Right atrium auricular region (tissue), 2 donors: Measurements from ENCODE around the gene SF3A2. TPM values are rescaled to one million over a fixed set of nuclear protein-coding genes. Genes with fewer than 3 reads are reported as not detected.

ENCODE experiments used
- DNase-seq: peaks from one replicate; pipeline ENCODE4 v3.0.0-alpha.2; 2019; ENCODE audit warnings: low spot score
- H3K27ac ChIP-seq, 2 donors: fragments of 200-600 bp; sonication (generic); 1 replicate in 1 of 2; 2 replicates in 1 of 2; pipeline ENCODE4 v1.5.1; 2016 to 2019
- H3K27me3 ChIP-seq, 2 donors: fragments of 200-600 bp; sonication (generic); one replicate each; pipeline versions ENCODE4 v1.5.1 to v1.6.0; 2017 to 2019
- H3K36me3 ChIP-seq: fragments of 200-600 bp; sonication (generic); one replicate; pipeline ENCODE4 v1.5.1; 2016
- H3K4me1 ChIP-seq, 2 donors: fragments of 200-600 bp; sonication (generic); one replicate each; pipeline versions ENCODE4 v1.5.1 to v1.6.0; 2017 to 2019
- H3K4me3 ChIP-seq, 2 donors: fragments of 200-600 bp; sonication (generic); 1 replicate in 1 of 2; 2 replicates in 1 of 2; pipeline ENCODE4 v1.5.1; 2017 to 2019; ENCODE audit warnings: mild to moderate bottlenecking in 1 of 2, moderate library complexity in 1 of 2
- H3K9me3 ChIP-seq, 2 donors: fragments of 200-600 bp; sonication (generic); one replicate each; pipeline ENCODE4 v1.5.1; 2019
- total RNA-seq, 2 donors: library from RNA; depleted of rRNA; stranded (reverse); fragments of >200 nt; gene quantifications; one replicate each; pipeline ENCODE4 v1.1.0, GENCODE V29; 2016
- TF ChIP-seq, protein P1 (sequence below), 2 donors: fragments of 200-600 bp; sonication (generic); IDR thresholded peaks; one replicate each; pipeline ENCODE4 v1.5.1; 2019; ENCODE audit warnings: antibody characterized with exemption in 2 of 2

Gene SF3A2
- total RNA-seq, 2 donors from 2014 or later: 17.3 to 30.4 TPM

GRCh38 chr19:2214251-2214650 is 22.4 kb upstream of the SF3A2 start:
- Histone ChIP-seq H3K36me3 (peaks cover 88% of the 10 kb centered on the region), H3K27ac (no peak overlapping the region), H3K27me3 (no peaks in the 10 kb centered on the region), H3K9me3 (no peaks in the 10 kb centered on the region), H3K4me3 (no peak overlapping the region), H3K4me1 (peaks cover 0 to 1% of the 10 kb centered on the region in 2 donors)
- no peak for DNase-seq
- TF ChIP-seq, protein P1, sequence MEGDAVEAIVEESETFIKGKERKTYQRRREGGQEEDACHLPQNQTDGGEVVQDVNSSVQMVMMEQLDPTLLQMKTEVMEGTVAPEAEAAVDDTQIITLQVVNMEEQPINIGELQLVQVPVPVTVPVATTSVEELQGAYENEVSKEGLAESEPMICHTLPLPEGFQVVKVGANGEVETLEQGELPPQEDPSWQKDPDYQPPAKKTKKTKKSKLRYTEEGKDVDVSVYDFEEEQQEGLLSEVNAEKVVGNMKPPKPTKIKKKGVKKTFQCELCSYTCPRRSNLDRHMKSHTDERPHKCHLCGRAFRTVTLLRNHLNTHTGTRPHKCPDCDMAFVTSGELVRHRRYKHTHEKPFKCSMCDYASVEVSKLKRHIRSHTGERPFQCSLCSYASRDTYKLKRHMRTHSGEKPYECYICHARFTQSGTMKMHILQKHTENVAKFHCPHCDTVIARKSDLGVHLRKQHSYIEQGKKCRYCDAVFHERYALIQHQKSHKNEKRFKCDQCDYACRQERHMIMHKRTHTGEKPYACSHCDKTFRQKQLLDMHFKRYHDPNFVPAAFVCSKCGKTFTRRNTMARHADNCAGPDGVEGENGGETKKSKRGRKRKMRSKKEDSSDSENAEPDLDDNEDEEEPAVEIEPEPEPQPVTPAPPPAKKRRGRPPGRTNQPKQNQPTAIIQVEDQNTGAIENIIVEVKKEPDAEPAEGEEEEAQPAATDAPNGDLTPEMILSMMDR (IDR thresholded peaks at IDR 0.05): no peak

DNA sequence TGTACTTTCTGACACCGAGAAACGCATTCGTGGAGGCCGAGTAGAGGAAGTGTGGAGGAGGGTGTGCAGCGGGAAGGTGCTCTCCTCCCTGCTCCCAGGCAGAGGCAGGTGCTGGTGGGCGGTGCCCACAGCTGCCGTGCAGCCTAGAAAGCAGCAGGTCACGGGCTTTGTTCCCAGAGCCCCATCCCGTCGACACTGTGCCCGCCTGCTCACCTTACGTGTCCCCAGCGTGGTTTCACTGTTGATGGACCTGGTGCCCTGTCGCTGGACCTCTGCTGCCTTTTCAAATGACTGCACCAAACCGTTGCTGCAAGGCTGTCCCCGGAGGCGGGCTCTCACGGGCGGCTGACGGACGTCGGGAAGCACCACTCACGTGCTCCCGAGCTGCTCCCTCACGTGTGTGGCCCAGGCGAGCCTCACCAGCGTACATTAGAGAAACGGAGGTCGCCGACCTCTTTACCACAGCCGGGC is 21.3 kb upstream of the SF3A2 start:
- Histone ChIP-seq H3K9me3 (no peaks in the 10 kb centered on the region), H3K4me3 (no peak overlapping the region), H3K4me1 (no peaks in the 10 kb centered on the region), H3K27me3 (no peaks in the 10 kb centered on the region), H3K36me3 (peaks cover 87% of the 10 kb centered on the region), H3K27ac (no peak overlapping the region)
- DNase-seq: no peak
- TF ChIP-seq, protein P1 (IDR thresholded peaks at IDR 0.05): no peak

DNA sequence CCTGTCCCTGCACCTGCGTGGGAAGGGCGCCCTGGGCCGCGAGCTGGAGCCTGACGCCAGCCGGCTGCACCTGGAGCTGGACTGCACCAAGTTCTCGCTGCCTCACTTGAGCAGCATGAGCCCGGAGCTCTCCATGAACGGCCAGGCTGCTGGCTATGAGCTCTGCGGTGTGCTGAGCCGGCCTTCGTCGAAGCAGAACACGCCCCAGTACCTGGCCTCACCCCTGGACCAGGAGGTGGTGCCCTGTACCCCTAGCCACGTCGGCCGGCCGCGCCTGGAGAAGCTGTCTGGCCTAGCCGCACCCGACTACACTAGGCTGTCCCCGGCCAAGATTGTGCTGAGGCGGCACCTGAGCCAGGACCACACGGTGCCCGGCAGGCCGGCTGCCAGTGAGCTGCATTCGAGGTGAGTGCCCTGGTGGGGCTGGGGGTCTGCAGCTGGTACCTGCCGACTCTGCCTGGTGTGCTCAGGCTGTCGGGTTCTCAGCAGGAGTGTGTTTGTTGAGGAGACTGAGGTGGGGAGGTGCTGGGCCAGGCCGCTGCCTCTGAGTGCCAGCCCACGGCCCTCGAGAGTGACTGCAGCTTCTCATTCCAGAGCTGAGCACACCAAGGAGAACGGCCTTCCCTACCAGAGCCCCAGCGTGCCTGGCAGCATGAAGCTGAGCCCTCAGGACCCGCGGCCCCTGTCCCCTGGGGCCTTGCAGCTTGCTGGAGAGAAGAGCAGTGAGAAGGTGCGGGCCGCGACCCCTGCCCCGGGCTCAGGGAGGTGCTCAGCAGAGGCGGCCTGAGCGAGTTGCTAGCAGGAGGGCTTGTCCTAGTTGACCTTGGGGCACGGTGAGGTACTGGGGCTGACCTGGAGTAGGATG is 20.0 kb upstream of the SF3A2 start:
- TF ChIP-seq, protein P1 (IDR thresholded peaks at IDR 0.05): no peak
- Histone ChIP-seq H3K36me3 (peaks cover 81% of the 10 kb centered on the region), H3K9me3 (no peaks in the 10 kb centered on the region), H3K27me3 (no peaks in the 10 kb centered on the region), H3K4me1 (peaks cover 0 to 5% of the 10 kb centered on the region in 2 donors), H3K4me3 (no peak overlapping the region), H3K27ac (no peak overlapping the region)
- no peak for DNase-seq

GRCh38 chr19:2217591-2217990 is 19.0 kb upstream of the SF3A2 start:
- DNase-seq: no peak
- Histone ChIP-seq H3K27ac (no peak overlapping the region), H3K4me3 (no peak overlapping the region), H3K27me3 (no peaks in the 10 kb centered on the region), H3K36me3 (peaks cover 77% of the 10 kb centered on the region), H3K4me1 (peaks cover 0 to 8% of the 10 kb centered on the region in 2 donors), H3K9me3 (no peaks in the 10 kb centered on the region)
- TF ChIP-seq, protein P1 (IDR thresholded peaks at IDR 0.05): no peak

- H3K9me3 ChIP-seq: no peaks in the 10 kb centered on the region
- H3K4me3 ChIP-seq: no peak overlapping the region
- H3K27ac ChIP-seq: no peak overlapping the region
- H3K4me1 ChIP-seq: peaks cover 0 to 8% of the 10 kb centered on the region in 2 donors
- peaks cover 77% of the 10 kb centered on the region for H3K36me3 ChIP-seq
- TF ChIP-seq, protein P1 (IDR thresholded peaks at IDR 0.05): no peak
- no peaks in the 10 kb centered on the region for H3K27me3 ChIP-seq
- DNase-seq: no peak
Measured at GRCh38 chr19:2219726-2220125, 16.9 kb upstream of the SF3A2 start.
